Prostate gland (tissue), 2 donors: ENCODE measurements around the gene ULK2. TPM values are rescaled to one million over a fixed set of nuclear protein-coding genes. Genes with fewer than 3 reads are reported as not detected.
A peak's percentile ranks its signal among the peaks of the same experiment; 100 is the strongest.

Experiments
- DNase-seq: peaks from one replicate; pipeline ENCODE4 v3.0.0-alpha.2; 2019; ENCODE audit warnings: low spot score
- H3K27ac ChIP-seq, 2 donors: fragments of 200-600 bp; sonication (generic); 2 replicates each; pipeline ENCODE4 v1.5.1; 2017 to 2019
- H3K27me3 ChIP-seq: fragments of 200-600 bp; sonication (generic); replicated peaks from 2 replicates; pipeline ENCODE4 v1.5.1; 2019; ENCODE audit not compliant: insufficient read depth
- H3K36me3 ChIP-seq, 2 donors: fragments of 200-600 bp; sonication (generic); 1 replicate in 1 of 2; 2 replicates in 1 of 2; pipeline versions ENCODE4 v1.5.1 to v1.8.1; 2017 to 2019
- H3K4me1 ChIP-seq: fragments of 200-600 bp; sonication (generic); replicated peaks from 2 replicates; pipeline ENCODE4 v1.5.1; 2019
- H3K4me3 ChIP-seq, 2 donors: fragments of 200-600 bp; sonication (generic); 2 replicates each; pipeline ENCODE4 v1.5.1; 2017 to 2019
- H3K9me3 ChIP-seq: fragments of 200-600 bp; sonication (generic); 2 replicates; pipeline ENCODE4 v1.5.1; 2017
- POLR2AphosphoS5 ChIP-seq: sonication (generic); formaldehyde crosslinking; IDR thresholded peaks from one replicate; pipeline ENCODE4 v1.6.1; 2017; ENCODE audit warnings: antibody characterized with exemption
- WGBS: methylation state at CpG from one replicate; pipeline ENCODE4 v1.1.5; 2018; 5-methylcytosine and 5-hydroxymethylcytosine counted together
- intact Hi-C: fragments of 100-400 bp; cut with DNase I; formaldehyde crosslinking; loops from one replicate; pipeline ENCODE4 v1.14.2; 2022
- small RNA-seq, 2 donors: library from RNA; depleted of rRNA; stranded (forward); fragments of <200 nt; gene quantifications; one replicate each; pipeline ENCODE3, GENCODE V24; 2016
- total RNA-seq, 2 donors: library from RNA; depleted of rRNA; stranded (reverse); fragments of >200 nt; gene quantifications; one replicate each; pipeline ENCODE4 v1.1.0, GENCODE V29; 2016
- TF ChIP-seq, protein P1 (sequence below), 4 experiments: fragments of 200-600 bp in 2 of 4; fragments of 450-650 bp in 2 of 4; sonication (generic) in 2 of 4; IDR thresholded peaks; 1 replicate in 3 of 4; 2 replicates in 1 of 4; pipeline ENCODE4 v1.5.1; 2016 to 2019; ENCODE audit warnings: antibody characterized with exemption in 4 of 4, mild to moderate bottlenecking in 2 of 4, moderate library complexity in 2 of 4

Gene ULK2
- total RNA-seq, 2 donors from 2014 or later, result 15.9 to 44.4 TPM

DNA sequence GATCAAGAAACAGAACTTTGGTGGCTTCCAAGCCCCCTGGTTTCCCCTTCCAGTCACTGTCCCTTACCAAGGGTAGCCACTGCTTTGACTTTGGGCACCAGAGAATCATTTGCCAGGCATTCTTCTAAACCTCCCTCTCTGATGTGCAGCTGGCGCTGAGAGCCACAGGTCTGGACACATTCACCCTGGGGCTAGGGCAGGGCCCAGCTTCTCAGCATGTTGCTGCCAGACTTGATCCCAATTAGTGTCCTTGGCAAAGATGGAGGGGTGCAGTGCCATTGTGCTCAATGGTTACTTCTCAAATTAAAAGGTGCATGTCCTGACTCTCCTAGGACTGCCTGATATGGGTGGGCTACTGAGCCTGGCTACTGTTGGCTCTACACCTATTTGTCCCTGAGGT lies 143.8 kb downstream of the ULK2 start:
- intact Hi-C loops, result no loop called here
- peak; percentile 30 for TF ChIP-seq POLR2AphosphoS5
- TF ChIP-seq, protein P1, sequence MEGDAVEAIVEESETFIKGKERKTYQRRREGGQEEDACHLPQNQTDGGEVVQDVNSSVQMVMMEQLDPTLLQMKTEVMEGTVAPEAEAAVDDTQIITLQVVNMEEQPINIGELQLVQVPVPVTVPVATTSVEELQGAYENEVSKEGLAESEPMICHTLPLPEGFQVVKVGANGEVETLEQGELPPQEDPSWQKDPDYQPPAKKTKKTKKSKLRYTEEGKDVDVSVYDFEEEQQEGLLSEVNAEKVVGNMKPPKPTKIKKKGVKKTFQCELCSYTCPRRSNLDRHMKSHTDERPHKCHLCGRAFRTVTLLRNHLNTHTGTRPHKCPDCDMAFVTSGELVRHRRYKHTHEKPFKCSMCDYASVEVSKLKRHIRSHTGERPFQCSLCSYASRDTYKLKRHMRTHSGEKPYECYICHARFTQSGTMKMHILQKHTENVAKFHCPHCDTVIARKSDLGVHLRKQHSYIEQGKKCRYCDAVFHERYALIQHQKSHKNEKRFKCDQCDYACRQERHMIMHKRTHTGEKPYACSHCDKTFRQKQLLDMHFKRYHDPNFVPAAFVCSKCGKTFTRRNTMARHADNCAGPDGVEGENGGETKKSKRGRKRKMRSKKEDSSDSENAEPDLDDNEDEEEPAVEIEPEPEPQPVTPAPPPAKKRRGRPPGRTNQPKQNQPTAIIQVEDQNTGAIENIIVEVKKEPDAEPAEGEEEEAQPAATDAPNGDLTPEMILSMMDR (IDR thresholded peaks at IDR 0.05), result no peak

More for the DNA sequence above, 143.8 kb downstream of the ULK2 start:
- Histone ChIP-seq H3K36me3 (no peaks in the 10 kb centered on the region), H3K27me3 (no peaks in the 10 kb centered on the region), H3K4me1 (no peaks in the 10 kb centered on the region), H3K4me3 (no peak overlapping the region), H3K27ac (peak overlapping the region; percentile 38 to 69), H3K9me3 (no peaks in the 10 kb centered on the region)
- peak; percentile 72 for DNase-seq
- 55% methylated on average over 1 of the region's 1 CpG for WGBS

Small RNAs within 50 kb of the gene (small RNA-seq; reads per million reads assigned to genes)
- gene AC015726.2, result 0 reads per million in 2 donors

Other genes starting within 250 kb of the ULK2 start
- 100 to 1,000 TPM; 202 to 357 TPM for gene ALDH3A2, start 219.2 kb downstream of the ULK2 start, total RNA-seq
- gene SLC47A2, start 151.4 kb downstream of the ULK2 start, total RNA-seq, result not detected
- gene ALDH3A1, start 119.6 kb downstream of the ULK2 start, total RNA-seq, result 10 to 100 TPM in 1 of 2 donors, 1 to 10 TPM in 1; 2.1 to 12.8 TPM
- 10 to 100 TPM; 26.8 to 31.7 TPM for gene AKAP10, start 109.9 kb upstream of the ULK2 start, total RNA-seq
- gene SPECC1, start 141.4 kb upstream of the ULK2 start, total RNA-seq, result 10 to 100 TPM; 29.7 to 85.5 TPM